Measurements from ENCODE around the gene BRME1.

Gene BRME1

DNA sequence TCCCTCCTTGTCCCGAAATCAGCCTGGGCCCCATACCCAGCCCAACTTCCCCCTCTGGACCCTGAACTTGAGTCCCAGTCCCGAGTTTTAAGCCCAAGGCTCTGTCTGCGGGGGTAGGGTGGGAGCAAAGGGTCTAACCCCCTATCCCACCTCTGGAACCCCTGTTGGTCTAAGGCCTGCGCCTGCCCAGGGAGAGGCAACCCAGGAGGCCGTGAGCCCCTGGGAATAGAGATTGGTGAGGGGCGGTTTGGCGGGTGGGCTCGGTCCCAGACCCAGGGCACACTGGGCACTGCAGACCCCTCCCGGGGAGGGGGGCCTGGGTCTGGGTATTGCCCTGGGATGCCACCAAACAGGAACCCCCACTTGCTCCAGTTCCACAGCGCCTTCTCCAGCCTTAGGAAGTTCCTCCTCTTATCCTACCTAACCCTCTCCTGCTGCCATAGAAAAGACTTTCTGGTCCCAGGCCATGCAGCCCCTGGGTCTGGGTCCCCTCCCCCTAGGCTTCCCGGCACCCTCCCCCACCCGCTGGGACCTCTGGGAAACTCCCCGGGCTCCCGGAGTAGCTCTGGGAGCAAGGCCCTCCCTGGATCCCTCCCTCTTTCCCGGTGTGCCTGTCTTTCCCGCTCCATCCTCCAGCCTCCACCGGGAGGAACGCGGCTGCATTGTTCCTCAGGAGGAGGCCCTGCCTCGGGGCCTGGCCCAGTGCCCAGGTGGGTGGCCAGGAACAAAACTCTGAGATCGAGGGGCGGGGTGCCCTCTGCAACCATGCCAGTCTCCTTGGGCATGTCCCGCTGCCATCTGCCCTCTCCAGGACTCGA is 62.6 kb downstream of the BRME1 start:
- DNase-seq = peak; percentile 69

DNA sequence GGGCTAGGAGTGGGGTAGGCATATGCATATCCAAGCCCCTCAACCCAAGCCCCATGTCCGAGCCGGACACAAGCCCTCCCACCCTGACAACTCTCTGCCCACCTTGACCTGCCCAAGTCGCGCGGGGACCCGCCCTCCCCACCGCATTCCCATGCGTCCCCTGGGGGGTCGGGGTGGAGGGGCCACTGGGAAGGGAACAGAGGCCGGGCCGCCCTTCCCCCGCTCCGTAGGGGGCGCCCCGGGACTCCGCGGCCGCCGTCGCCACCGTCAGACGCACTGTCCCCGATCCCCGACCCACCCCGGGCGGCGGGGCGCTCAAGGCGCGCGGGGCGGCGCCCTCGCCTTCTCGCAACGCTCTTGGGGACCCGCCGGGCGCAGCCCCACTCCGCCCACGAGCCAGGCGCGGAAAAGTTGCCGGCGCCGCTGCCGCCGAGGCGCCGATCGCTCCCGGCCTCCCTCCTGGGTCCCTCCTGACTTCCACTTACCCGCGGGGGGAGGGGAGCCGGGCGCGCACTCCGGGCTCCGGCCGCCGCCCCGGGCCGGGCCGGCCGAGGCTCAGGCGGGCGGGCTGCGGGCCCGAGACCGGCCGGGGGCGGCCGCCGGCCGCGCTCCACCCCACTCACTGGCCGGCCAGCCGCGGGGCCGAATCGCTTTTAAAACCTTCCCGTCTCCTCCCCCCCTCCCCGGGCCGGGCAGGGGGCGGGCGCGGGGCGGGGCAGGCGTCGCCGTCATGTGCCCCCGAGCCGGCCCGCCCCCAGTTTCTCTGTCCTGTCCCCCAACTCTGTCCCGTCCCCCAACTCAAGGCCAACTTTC is 63.4 kb downstream of the BRME1 start:
- peak; percentile 93 for DNase-seq

DNA sequence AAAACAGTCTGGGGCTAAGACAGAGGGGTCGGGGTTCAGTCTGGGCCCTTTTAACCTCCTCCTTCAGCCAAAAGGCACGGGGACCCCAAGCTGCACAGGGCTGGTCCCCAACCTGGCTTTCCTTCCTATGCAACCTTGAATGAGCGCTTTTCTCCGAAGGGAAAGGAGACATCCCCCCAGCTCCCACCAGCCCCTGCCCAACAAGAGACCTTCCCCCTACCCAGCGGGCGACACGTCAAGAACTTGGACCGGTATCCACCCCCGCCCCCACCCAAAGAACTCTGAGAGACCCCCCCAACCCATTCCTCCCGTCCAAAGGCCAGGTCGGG is 64.0 kb downstream of the BRME1 start:
- DNase-seq = no peak

DNA sequence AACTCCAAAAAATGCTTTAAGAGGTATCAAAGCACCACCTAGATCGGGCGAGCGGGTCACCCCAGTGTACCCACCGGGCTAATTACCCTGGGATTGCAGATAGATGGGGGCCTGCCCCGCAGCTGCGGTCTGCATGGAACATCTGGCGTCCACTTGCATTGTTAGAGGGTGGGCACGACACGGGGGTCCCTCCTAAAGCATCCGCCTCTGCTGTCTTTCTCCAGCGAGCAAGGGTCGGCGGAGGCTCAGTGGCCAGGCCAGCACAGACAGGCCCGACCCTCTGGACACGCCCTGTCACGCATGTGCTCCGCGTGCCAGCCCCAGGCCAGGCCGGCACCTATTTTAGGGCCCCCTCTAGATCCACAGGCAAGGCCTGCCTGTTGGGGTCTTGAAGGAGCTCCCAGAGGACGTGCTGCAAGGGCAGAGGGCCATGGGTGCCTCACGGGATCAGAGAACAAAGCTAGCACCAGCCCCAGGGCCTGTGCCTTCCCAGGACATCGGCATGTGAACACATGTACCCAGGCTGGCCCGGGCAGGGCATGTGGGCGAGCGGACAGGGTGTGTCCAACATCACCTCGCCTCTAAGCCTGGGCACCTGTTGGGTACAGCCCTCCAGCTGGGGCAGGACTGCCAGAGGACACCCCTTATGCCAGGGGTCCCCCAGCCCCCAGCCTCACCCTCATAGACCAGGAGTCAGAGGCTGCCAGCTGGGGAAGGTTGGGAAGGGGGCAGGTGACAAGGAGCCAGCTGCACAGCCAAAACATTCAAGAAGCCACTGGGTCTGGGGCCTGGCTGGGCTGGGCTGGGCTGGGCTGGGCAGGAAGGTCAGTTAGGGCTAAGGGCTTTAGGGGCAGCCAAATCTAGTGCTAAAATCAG is 64.6 kb downstream of the BRME1 start:
- peak; percentile 72 for DNase-seq

DNA sequence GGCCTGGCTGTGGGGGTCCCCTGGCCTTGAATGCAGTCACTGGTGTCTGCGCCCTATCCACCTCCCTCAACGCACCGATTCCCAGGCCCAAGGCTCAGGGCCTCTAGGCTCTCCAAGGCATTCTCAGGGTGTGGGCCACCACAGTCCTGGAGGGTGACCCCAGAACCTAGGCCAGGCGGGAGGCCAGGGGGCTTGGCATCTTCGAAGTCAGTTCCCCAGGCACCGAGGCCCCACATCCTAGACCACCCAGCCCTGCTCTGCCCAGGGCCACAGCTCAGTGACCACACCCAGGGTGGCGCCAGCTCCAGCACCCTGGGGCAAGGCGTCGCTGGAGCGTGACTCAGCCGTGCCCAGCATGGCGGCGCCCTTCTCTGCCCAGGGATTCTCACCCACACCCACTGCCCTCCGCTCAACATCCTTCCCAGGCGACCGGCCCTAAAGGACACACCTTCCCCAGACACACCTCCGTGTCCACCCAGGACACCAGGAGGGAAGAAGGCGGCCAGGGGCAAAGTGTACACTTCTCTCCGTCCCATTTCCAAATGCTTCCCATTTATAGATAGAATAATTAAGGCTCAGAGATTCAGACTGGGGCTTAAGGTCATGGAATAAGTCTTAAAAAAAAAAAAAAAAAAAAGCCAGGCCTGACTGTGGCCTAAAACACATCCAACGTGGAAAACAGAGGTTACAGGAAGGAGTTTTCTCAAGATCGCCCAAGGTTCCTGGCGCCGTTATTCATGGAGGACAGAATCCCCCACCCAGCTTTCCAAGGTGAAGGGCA is 65.4 kb downstream of the BRME1 start:
- DNase-seq = peak; percentile 66

DNA sequence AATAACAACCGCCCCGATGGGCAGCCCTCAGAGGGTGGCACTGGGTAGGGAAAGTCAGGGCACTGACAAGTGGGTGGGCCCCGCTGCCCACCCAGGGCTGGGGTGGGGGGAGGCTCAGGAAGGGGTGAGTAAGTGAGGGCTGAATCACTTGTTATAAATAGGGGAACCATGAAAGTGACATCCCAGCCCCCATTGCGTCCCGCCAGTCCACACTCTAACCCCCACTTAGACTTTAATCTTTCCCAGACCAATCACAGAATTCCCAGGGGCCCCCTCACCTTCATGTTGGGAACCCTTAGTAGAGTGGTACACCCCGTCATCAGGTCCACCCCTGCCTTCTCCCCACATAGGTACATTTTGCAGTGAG is 66.0 kb downstream of the BRME1 start:
- no peak for DNase-seq

DNA sequence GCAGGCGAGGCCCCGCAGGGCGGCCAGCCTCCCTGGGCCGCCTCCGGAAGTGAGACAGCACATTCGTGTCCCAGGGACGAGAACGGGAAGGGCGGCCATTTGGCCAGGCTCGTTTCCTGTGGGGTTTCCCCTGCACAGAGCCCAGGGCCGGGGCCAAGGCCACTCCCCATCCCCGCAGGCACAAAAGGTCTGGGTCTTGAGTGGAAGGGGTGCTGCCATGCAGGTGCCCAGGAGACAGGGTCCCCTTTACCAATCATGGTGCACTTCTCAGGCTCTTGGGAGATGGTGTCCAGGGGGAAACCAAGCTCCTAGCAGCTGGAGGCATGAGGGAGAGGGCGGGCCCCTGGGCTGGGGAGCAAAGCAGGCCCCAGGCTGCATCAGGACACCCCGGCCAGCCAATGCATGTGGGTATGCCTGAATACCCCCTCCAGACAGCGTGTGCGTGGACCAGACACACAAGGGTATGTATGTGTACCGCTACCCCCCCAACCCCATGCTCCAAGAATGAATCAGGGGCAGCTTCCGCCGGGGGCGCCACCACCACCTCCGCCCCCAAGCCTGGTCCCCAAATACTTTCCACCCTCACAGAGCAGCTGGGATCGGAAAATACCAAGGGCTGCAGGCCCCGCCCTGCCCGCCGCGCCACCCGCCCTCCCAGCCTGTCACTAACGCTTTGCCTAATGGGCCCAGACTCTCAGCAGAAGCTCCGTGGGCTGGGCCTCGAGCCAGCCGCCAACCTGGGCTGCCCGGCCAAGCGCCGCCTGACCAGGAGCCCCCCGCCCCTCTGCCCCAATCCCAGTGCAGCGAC is 66.6 kb downstream of the BRME1 start:
- peak; percentile 93 for DNase-seq

DNA sequence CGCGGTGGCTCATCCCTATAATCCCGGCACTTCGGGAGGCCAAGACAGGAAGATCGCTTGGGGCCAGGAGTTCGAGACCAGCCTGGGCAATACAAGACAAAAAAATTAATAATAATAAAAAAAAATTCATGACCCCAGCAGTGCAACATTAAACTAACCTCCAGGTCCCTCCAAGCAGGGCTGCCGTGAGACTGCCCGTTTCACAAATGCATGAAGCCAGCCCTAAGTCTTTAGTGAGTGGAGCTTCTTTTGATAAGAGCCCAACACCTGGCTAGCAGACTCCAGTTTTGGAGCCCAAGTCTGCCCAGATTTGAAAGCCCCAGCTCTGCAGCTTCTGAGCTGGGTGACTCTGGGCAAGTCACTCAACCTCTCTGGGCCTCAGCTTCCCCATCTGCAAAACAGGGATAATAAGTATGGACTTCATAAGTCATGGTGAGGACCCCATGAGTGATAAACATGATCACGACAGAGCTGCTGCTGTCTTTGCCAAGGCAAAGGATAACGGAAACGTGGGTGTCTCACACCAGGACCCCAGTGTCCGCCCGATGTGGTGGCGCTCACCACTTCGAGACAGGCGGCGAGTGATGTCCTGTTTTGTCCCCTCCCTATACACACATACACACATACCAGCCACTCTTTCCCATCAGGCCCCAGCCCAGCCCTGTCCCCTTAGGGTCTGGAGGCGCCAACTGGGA is 67.3 kb downstream of the BRME1 start:
- no peak for DNase-seq

DNA sequence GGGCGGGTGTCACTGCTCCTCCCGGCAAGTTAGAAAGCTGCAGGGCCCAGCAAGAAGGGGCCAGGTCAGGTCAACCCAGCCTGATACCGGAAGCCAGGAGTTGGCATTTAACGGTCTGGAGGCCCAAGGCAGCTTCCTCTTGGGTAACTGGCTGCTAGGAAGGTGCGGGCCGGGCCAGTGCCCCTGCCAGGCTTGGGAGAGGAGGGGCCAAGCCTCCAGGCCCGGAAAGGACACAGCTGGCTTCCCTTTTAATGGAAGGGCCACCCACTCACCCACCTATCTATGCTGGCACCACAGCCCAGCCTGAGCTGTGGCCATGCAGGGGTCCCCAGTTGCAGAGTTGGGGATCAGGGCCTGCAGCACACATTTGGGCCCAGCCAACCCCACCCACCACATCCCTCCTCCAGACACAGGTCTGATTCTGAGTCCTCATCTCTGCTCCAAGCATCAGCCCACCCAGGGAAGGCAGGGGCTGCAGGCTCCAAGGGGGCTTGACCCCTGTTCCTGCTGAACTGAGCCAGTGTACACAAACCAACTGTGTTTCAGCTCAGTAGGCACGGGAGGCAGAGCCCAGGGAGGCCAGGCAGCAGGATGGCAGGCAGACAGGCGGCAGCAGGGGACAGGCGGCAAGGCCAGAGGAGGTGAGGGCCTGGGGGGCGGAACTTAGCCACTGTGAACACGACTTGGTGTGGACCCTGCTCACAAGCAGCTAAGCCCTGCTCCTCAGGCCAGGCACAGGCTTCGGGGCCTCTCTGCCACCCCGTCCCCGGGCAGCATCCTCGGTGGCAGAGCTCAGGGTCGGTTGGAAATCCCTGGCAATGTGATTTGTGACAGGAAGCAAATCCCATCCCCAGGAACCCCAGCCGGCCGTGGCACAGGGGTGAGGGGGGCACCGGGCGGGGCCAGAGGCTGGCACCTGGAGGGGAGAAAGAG is 69.9 kb downstream of the BRME1 start:
- DNase-seq = peak; percentile 74

DNA sequence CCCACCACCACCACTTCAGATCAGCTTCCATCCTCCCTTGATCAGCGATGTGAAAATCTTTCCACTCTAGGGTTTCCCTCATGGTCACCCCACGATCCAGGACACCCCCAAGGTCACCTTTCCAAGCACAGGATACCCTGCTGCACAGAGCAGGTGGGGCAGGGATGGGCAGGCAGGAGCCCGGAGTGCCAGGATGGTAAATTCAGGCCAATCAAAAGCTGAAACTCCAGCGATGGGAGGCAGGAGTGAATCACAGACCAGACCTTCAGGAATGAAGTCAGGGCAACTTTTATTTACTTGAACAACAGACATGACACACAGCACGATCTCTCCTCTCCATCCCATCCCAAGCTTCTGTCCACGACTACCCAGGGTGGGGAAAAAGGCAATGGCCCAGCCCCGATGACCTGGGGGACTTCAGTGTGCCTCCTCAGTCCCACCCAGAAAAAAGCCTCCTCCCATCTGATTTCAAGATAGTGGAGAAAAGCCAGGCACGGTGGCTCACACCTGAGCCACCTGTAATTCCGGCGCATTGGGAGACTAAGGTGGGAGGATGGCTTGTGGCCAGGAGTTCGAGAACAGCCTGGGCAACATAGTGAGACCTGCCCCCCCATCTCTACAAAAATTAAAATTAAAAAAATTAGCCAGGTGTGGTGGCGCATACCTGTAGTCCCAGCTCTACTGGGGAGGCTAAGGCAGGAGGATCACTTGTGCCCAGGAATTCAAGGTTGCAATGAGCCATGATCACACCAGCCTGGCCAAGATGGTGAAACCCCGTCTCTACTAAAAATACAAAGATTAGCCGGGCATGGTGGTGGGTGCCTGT is 71.5 kb downstream of the BRME1 start:
- DNase-seq = peak; percentile 35

DNA sequence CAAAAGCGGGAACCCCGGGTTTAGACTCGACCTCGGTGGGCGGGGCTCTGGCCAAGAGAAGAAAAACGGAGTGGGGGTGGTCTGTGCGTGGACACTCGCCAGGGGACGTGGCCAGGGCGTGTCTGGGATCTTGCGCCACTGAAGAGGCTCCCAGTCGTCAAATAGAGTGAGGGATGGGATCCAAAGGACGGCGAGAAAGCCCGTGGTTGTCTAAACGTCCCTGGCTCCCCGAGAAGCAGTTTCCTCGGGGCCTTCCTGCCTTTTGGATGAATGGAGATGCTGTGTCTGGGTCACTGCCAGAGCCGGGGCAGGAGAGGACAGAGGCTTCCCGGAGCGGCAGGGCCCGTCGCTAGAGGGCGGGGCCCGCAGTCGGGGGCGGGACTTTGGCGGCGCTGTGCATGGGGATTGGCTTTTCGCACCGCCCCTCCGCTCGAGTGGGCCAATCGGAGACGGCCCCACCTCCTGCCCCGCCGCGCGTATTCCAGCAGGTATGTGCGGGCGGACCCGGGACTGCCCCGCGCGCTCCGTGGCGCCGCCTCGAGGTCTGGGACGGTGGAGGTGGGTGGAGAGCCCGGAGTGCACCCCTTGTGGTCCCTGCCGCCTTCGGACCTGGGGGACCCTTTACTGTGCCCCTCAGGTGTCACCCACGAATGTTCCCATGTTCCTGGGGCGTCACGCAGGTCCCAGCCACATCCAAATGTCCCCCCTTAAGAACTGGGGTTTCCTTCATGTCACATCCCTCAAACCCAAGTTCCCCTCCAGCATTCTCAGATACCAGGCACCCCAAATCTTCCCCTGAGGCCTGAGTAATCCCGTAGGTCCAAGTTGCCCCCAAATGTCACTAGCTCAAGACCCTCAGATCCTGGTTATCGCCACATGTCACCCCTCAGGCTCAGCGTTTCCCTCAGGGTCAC is 72.3 kb downstream of the BRME1 start:
- DNase-seq = peak; percentile 95
